SK-N-MC (cell line): ENCODE measurements around the gene VIPAS39.

Source experiments
- EZH2 ChIP-seq: fragments of 200-600 bp; sonication (generic); IDR thresholded peaks from one replicate; pipeline ENCODE4 v1.6.1; 2017; ENCODE audit warnings: antibody characterized with exemption
- FOXP2 ChIP-seq: optimal IDR thresholded peaks from 2 replicates; pipeline ENCODE3; 2011; ENCODE audit warnings: mild to moderate bottlenecking, moderate library complexity; ENCODE audit not compliant: insufficient read depth; ENCODE audit errors: extremely low read length, control extremely low read depth
- POLR2AphosphoS5 ChIP-seq: IDR thresholded peaks from 2 replicates; pipeline ENCODE4 v1.6.1; 2012; ENCODE audit warnings: mild to moderate bottlenecking, low read depth, low read length, borderline replicate concordance

DNA sequence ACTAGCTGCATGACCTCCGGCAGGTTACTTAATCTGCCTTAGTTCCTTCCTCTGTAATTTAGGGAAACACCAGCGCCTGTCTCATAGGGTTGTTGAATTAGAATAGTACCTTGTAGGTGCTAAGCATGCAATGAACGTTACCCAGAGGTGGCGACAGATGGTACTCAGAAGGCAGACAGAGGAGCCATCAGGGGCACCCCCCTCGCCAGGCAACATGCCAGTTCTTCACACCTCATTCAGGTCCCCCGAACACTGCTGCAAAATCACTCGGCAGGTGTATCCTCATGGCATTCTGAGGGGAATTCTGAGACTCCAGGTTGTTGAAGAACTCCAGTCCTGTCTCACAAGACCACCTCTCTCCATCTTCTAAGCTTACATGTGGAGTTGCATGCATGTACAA, 31.2 kb upstream of the VIPAS39 start:
- TF ChIP-seq EZH2 (no peak), POLR2AphosphoS5 (no peak), FOXP2 (no peak)
